Renal pelvis (tissue), 12 donors: Measurements from ENCODE around the gene MAPK6. TPM values are rescaled to one million over a fixed set of nuclear protein-coding genes. Genes with fewer than 3 reads are reported as not detected.
"Not testable (repeated sequence)": the region's sequence is repeated elsewhere in the genome, so short reads cannot be mapped to it uniquely, and the experiment has no call there.

Experiments
- DNase-seq: peaks from one replicate; pipeline ENCODE4 v3.0.0-alpha.2; 2013
- long read RNA-seq, 16 experiments: transcript quantifications; one replicate each; lab custom pipeline, GENCODE V29; 2026
- polyA plus RNA-seq, 3 donors: library from polyadenylated mRNA; unstranded; fragments of 120-200 nt; gene quantifications; one replicate each; pipeline ENCODE4 v1.2.1, GENCODE V29; 2013; ENCODE audit not compliant: insufficient read length in 3 of 3

Gene MAPK6
- 10 to 100 TPM; 35.5 to 39.5 (median 37.2) TPM for polyA plus RNA-seq
- long read RNA-seq, donor 1, full-length matches to known transcripts = 7 of 64 reads
- long read RNA-seq, donor 1, partial matches to known transcripts = 29 of 64 reads
- long read RNA-seq, donor 1, other reads (novel, unspliced or antisense) = 28 of 64 reads
- long read RNA-seq, donor 2, full-length matches to known transcripts = 14 of 14 reads
- long read RNA-seq, donor 2, partial matches to known transcripts = 0 of 14 reads
- long read RNA-seq, donor 2, other reads (novel, unspliced or antisense) = 0 of 14 reads
- long read RNA-seq, donor 3, full-length matches to known transcripts = 5 of 20 reads
- long read RNA-seq, donor 3, partial matches to known transcripts = 15 of 20 reads
- long read RNA-seq, donor 3, other reads (novel, unspliced or antisense) = 0 of 20 reads
- long read RNA-seq, donor 4, full-length matches to known transcripts = 3 of 3 reads
- long read RNA-seq, donor 4, partial matches to known transcripts = 0 of 3 reads
- long read RNA-seq, donor 4, other reads (novel, unspliced or antisense) = 0 of 3 reads
- long read RNA-seq, donor 5, full-length matches to known transcripts = 4 of 4 reads
- long read RNA-seq, donor 5, partial matches to known transcripts = 0 of 4 reads
- long read RNA-seq, donor 5, other reads (novel, unspliced or antisense) = 0 of 4 reads
- long read RNA-seq, donor 6, full-length matches to known transcripts = 15 of 15 reads
- long read RNA-seq, donor 6, partial matches to known transcripts = 0 of 15 reads
- long read RNA-seq, donor 6, other reads (novel, unspliced or antisense) = 0 of 15 reads
- long read RNA-seq, donor 7, full-length matches to known transcripts = 3 of 8 reads
- long read RNA-seq, donor 7, partial matches to known transcripts = 5 of 8 reads
- long read RNA-seq, donor 7, other reads (novel, unspliced or antisense) = 0 of 8 reads
- long read RNA-seq, donor 8, full-length matches to known transcripts = 2 of 2 reads
- long read RNA-seq, donor 8, partial matches to known transcripts = 0 of 2 reads
- long read RNA-seq, donor 8, other reads (novel, unspliced or antisense) = 0 of 2 reads
- long read RNA-seq, donor 9, full-length matches to known transcripts = 6 of 11 reads
- long read RNA-seq, donor 9, partial matches to known transcripts = 5 of 11 reads
- long read RNA-seq, donor 9, other reads (novel, unspliced or antisense) = 0 of 11 reads
- long read RNA-seq, donor 10, full-length matches to known transcripts = 1 of 1 reads
- long read RNA-seq, donor 10, partial matches to known transcripts = 0 of 1 reads
- long read RNA-seq, donor 10, other reads (novel, unspliced or antisense) = 0 of 1 reads
- long read RNA-seq, donor 11, full-length matches to known transcripts = 5 of 5 reads
- long read RNA-seq, donor 11, partial matches to known transcripts = 0 of 5 reads
- long read RNA-seq, donor 11, other reads (novel, unspliced or antisense) = 0 of 5 reads
- long read RNA-seq, donor 12, full-length matches to known transcripts = 7 of 7 reads
- long read RNA-seq, donor 12, partial matches to known transcripts = 0 of 7 reads
- long read RNA-seq, donor 12, other reads (novel, unspliced or antisense) = 0 of 7 reads
- long read RNA-seq, donor 13, full-length matches to known transcripts = 4 of 4 reads
- long read RNA-seq, donor 13, partial matches to known transcripts = 0 of 4 reads
- long read RNA-seq, donor 13, other reads (novel, unspliced or antisense) = 0 of 4 reads
- long read RNA-seq, donor 14 = 0 reads
- long read RNA-seq, donor 15 = 0 reads
- long read RNA-seq, donor 16, full-length matches to known transcripts = 9 of 14 reads
- long read RNA-seq, donor 16, partial matches to known transcripts = 5 of 14 reads
- long read RNA-seq, donor 16, other reads (novel, unspliced or antisense) = 0 of 14 reads

DNA sequence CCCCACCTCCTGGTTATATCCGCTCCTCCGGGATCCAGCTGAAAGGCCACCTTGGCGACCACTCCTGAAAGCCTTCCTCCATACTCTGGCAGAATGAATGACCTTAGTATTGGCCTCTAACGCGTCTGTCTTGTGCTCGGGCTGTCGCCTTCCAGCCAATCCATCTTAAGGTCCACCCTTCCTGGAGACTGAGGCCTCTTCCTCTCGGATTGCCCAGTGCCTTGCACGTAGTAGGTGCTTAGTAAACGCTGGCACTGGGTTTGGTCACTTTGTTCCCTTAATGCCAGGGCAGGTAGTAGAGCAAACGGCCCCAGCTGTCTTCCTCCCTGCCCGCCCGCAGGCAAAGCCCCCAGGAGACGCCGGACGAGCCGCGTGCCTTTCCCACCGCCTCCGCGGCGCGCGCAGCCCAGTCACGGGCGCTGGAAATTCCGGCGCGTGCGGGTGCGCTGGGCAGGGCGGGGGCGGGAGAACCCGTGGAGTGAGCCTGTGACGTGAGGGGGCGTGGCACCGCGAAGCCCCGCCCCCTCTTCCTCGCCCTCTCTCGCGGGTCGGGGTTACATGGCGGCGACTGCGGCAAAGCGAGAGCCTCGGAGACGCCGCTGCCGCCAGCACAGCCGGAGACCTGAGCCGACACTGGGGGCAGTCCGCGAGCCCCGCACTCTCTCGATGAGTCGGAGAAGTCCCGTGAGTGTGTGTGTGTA, at the start of gene MAPK6:
TSS of gene MAPK6 (plus strand) at position 527 of the 701 bp plus-strand sequence. CDS start 27,242 bp downstream, outside the sequence.
- peak; percentile 93 for DNase-seq

DNA sequence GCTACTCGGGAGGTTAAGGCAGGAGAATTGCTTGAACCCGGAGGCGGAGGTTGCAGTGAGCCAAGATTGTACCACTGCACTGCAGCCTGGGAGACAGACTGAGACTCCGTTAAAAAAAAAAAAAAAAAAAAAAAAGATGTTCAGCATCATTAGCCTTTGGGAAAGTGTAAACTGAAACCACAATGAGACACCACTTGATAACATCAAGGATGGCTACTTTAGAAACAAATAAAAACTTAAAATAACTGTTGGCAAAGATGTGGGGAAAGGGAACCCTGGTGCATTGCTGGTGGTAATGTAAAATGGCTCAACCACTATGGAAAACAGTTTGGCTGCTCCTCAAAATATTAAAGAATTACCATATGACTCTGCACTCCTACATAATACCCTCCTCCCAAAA, 49.3 kb upstream of the MAPK6 start:
- no peak for DNase-seq

DNA sequence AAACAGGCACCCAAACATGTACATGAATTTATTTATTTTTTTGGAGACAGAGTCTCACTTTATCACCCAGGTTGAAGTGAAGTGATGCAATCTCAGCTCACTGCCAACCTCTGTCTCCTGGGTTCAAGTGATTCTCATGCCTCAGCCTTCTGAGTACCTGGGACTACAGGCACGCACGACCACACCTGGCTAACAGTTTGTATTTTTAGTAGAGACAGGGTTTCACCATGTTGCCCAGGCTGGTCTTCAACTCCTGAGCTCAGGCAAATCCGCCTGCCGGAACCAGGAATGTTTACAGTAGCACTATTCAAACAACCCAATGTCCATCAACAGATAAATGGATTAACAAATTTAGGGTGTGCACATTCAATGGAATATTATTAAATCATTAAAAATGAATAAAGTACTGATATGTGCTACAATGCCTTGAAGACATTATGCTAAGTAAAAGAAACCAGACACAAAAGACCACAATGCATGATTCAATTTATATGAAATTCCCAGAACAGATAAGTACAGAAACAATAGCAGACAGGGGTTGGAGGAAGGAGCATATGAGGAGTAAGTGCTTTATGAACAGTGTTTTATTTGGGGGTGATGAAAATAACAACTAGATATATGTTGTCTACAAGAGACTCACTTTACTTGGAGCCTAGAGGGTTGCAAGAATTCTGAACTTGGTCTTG, 48.7 kb upstream of the MAPK6 start:
- no peak for DNase-seq

DNA sequence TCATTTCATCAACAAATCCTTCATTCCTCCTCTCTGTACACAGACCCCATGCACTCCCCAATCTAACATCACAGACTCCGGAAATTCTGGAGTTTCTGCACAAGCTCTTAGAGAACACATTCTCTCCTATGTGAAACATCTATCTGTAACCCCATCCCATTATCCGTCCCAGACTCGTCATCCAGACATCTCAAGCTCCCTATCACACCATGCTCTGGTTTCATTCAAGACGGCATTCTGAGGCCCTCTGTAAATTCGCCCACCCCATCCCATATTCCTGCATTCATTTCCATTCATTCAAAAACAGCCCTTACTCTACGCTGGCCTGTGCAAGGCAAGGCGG, 48.0 kb upstream of the MAPK6 start:
- DNase-seq = peak; percentile 23

DNA sequence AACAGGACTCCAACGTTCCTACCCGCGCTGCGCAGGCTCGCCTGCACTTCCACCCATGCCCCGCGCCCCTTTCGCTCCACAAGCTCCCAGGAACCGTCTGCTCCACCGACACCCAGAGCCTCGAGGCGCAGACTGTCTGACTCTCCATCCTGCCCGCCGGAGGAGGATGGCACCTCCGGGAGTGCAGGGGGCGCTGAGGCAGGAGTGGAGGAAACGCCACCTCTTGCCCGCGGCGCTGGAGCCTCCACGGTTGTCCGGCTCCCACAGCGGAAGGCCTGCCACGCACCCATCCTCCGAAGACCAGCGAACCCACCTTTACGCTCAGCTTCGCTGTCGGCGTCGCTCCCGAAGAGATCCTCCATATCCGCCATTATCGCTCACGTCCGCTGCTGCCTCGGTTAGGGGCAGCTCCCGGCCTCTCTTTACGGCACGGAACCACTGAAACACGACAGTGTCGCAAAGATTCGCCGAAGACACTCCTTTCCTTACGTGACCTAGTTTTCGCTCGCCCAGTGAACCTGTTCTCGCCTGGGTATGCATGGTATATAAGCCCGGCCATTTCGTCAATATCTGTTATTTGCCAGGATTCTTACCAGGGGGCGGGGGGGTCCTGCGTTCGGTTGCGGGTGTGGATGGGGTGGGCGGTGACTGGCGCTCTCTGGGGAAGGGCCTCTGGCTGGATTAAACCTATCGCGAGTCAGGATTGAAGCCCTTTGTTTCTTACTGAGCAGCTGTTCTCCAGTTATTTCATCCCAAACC, 47.5 kb upstream of the MAPK6 start, which contains the start of gene LEO1:
TSS of gene LEO1 (minus strand) at position 404 of the 759 bp plus-strand sequence. CDS start at position 371, 33 bp downstream.
- peak; percentile 97 for DNase-seq

DNA sequence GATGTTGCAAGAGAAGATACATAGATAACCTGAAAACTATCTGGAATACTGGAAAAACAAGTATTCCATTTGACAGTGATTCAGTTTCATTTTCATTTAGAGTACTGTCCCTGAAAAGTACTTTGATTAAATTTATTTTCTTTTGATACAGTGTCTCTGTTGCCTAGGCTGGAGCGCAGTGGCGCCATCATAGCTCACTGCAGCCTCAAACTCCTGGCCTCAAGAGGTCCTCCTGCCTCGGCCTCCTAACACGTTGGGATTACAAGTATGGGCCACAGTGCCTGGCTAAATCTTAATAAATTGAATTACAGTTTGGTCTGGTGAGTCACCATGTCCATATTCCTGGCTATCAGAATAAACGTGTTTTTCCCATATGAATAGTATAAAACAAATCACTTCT, 45.8 kb upstream of the MAPK6 start:
- no peak for DNase-seq

DNA sequence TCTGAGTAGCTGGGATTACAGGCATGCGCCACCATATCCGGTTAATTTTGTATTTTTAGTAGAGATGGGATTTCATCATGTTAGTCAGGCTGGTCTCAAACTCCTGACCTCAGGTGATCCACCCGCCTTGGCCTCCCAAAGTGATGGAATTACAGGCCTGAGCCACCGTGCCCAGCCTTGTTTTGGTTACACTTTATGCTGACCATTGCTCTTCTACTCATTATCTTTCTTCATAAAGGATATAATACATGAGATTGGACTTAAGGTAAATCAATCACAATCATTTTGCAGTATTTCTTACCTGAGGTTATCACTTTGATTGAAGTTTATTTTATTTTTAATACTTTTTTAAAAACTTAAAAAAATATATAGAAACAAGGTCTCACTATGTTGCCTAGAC, 45.2 kb upstream of the MAPK6 start:
- DNase-seq = no peak

DNA sequence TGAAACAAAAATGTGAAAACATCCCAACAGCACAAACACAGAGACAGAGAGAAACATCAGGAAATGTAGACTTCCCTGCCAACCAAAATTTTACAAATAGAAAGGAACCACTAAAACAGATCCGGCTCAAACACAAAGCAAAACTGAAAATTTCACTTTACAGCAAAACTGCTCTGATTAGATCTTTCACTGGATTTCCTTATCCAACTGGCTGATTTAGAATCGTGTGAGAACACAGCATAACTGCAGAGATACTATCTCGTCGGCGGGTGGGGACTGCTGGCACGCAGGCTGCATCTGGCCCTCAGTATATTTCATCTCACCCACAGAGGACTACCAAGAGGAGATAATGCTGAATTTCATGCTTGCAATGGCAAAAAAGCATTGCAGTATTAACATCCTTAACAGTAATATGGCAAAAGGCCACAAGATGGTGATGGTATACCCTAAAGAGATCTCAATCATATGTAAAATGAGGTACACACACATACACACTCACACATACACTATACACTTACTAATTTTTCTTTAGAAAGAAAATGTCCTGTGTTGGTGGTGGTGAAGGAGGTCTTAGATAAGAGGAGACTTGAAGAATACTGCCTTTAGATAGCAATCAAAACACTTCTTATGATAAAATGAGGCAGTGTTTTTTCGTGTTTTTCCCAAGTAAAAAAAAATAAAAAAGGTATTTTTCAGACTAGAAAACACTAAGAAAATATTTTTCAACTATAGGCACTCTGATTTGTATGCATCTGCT, 36.8 kb upstream of the MAPK6 start:
- peak; percentile 43 for DNase-seq

DNA sequence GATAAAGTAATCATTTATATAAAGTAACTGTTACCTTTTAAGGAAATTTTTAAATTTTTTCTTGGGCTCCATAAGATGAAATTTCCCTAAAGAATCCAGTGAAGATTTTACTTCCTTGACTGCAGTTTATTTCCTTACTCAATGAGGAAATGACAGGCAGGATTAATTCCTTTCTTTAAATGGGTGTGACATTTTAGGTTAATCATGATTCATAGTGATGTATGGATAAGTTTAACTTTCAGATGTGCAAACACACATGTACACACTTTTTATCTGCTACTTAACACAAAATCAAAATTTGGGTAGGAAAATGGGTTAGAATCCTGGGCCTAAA, 36.3 kb upstream of the MAPK6 start:
- no peak for DNase-seq

DNA sequence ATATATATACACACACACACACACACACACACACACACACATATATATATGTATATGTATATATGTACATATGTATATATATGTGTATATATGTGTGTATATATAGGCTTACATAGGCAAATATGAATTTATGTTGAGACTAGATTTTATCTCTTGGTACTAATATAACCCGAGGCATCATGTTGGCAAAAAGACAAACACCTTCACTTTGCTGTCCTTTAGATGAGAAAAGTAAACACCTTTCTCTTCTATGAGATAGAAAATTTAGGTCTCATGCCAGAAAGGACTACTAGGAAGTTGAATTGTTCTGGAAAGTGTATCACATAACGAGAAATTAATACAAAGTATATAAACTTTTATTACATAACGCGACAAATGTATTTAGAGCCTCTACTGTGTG, 27.9 kb upstream of the MAPK6 start:
- DNase-seq = no peak

DNA sequence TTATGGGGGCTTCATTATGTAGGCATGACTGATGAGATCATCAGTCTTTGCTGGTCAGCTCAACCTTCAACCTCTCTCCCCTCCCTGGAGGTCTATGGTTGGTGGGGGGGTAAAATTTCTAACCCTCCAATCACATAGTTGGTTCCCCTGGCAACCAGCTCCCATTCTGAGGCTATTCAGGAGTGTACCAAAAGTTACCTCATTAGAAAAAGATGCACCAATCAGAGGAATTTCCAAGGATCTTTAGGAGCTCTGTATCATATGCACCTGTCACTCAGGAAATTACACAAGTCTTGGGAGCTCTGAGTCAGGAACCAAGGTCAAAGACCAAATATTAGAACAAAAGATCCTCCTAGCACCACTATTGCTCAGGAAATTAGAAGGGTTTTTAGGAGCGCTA, 26.1 kb upstream of the MAPK6 start:
- DNase-seq = no peak

DNA sequence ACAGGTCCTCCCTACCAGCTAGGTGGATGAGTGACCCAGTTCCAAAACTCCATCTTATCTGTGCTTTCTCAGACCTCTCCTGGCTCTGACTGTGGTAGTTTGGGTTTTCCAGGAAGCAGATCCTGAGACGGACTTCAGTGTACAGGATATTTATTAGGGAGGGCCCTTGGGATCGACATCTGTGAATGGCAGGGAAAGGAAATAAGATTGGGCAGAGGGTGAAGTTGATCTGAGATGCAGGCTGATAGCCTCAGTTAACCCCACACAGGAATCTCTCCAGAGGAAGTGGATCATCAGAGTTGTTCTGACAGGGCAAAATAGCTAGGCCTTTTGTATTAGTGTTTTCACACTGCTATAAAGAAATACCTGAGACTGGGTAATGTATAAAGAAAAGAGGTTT, 16.7 kb upstream of the MAPK6 start:
- DNase-seq = no peak

DNA sequence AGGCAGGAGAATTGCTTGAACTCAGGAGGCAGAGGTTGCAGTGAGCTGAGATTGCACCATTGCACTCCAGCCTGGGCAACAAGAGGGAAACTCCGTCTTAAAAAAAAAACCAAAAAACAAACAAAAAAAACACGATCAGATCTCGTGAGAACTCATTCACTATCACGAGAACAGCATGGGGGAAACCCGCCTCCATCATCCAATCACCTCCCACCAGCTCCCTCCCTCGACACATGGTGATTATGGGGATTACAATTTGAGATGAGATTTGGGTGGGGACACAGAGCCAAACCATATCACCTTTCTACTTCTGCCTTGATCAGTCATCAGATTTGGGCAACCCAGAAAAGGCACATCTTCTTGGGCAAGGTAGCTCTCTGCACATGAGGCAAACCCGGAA, 15.9 kb upstream of the MAPK6 start:
- not testable (repeated sequence) for DNase-seq

DNA sequence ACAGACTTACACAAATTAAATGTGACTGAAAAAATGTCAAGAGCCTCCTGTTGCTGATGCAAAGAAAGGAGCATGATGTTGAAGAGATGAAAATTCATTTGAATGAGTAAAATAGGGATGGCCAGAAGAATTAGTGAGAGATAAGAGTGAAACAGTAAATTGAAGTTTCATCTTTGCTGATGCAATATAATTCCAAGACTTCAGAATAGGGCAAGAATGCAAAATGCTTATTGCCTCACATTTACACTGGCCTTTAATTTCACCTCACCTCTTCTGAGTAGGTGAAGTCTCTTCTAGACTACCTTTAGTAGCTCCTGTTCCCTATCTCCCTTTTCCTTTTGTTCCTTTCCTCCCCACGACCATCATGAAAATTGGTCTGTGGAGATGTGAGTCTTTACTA, 15.3 kb upstream of the MAPK6 start:
- no peak for DNase-seq

DNA sequence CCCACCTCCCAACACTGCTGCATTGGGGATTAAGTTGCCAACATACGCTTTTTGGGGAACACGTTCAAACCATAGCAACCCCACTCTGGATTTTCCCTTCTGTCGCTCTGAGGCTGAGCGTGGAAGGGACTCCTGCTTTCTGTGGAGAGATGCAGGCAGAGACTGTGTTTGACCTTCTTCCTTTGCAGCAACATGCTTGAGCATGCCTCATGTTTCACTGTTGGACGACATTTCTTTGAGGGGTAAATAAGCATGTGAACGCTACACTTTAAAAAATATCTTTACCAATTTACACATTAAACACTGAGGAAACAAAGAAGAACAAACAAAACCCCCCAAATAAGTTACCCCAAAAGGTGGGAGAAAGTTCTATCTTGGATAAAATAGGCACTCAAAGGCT, 14.2 kb upstream of the MAPK6 start:
- DNase-seq = no peak

DNA sequence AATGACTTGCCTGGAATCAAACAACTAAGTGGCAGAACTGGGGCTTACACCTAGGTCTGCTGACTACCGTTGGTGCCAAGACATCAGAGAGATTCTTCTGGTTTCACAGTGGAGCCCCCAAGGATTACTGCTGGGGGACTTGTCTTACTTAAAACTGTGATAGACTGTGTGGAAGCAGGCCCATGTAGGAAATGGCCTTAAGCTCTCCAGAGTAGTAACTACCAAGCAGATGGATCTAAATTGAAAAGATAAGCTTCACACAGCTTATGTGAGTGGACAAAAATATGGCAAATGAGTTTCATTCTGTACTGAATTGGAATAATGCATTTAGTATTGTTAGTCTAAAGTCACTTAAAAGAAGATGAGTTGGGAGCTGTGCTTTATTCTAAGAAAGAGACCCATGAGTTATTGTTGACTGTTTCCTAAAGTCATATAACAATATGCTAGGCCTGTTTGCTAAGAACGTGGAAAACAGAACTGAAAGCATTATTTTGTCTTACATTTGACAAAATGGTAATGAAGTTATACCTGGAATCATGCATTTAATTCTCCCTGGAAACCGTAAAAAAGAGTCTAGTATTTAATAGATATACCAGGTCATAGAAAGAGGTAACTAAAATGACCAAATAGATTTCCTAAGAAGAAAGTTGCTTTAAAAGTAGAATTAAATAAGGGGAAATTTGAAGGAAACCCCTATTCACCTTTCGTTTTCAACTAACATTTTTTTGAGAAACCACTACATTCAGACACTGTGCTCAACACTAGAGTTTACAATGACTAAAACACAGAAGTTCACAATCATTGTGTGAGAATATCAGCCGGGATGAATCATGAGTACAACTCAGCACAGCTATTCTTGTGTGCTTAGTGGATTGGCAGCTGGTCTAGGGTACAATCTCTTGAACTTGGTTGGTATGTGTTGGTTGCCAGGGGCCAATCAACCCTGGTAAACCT, 13.0 kb upstream of the MAPK6 start:
- no peak for DNase-seq
